NCI-H226 (cell line): ENCODE measurements around the gene LHPP.
"Not testable (repeated sequence)": the region's sequence is repeated elsewhere in the genome, so short reads cannot be mapped to it uniquely, and the experiment has no call there.

Experiments
- DNase-seq: peaks from one replicate; pipeline ENCODE4 v3.0.0-alpha.2; 2015

Gene LHPP

GRCh38 chr10:124576526-124577420, 115.2 kb downstream of the LHPP start:
- DNase-seq, result no peak

DNA sequence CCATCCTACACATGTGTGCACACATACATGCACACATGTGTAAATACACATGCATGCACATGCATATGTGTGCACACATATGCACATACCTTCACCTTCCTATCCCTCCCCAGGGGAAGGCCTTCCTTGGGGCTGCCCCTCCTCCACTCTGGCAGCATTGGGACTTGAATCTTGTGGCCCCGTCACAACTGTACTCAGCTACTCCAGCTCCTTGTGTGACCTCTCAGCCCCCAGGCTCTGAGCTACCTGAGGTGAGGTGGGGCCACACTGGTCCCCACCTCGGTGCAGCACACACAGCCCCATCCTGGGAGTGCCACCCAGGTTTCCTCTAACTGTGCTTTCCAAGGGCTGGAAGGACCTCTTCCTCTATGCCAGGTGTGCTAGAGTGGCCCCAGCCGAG, 116.0 kb downstream of the LHPP start:
- DNase-seq, result no peak

DNA sequence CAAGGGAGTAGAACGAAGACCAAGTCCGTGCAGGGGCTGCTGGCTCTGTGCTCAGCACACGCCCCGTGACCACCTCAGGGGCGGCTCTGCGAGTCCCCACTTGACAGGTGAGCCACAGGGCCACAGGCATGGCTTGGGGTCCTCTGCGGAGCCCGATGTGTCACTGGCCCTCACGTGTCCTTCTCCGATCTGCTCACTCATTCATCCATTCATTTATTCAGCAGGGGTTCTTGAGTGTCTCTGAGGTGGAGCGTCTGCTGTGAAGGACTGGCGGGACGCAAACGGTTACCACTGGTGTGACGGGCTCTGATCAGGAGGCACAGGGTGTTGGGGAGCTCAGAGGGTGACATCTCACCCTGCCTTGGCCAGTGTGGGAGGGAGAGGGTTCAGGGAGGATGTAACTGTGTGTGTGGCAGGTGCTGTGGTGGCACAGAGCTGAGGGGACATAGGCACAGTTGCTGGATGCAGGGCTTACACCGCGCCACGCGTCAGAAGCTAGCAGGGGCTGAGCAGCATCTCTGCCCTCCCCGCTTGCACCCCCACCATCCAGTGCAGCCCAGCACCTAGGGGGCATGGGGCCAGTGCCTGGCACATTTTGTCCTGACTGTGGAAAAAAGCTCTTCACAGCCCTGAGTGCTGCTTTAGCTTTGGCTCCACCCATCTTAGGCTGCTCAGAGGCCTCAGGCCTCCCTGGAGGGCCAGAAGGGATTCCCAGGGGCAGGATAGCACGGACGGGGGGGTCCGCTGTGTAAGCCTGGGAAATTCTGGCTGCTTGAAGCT, 116.8 kb downstream of the LHPP start:
- no peak for DNase-seq

DNA sequence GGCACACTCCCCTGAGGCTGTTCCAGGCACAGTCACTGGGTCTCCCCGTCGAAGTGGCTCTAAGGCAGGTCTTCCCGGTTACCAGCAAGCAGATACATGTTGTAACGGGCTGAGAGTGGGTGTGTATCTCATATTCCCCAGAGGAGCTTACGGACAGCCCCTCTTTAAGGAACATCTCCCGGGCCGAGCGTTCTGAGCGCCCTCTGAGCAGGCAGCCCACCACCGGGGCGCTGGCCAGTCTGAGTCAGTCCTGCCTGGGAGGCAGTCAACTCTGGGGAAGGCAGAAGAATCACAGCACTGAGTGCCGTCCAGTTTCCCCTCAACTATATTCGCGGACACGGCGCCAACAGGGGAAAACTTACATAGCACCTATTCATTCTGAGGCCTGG, 117.4 kb downstream of the LHPP start:
- DNase-seq, result no peak

DNA sequence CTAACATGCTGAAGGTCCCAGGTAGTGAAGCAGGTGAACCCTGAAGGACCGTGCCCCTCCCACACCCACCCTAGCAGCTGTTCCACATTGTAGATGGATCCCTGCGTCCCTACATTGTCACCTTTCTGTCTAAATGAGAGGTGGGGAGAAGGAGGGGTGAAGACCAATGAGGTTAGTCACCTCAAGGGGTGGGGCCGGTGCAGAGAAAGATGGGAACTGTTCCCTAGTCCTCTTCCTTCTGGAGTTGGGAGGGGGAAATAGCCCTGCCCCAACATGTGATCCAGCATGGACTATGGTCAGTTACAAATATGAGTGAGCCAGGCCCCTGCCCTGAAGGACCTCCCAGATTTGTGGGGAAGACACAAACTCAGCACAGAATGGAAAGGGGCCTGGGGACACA, 124.5 kb downstream of the LHPP start:
- no peak for DNase-seq

DNA sequence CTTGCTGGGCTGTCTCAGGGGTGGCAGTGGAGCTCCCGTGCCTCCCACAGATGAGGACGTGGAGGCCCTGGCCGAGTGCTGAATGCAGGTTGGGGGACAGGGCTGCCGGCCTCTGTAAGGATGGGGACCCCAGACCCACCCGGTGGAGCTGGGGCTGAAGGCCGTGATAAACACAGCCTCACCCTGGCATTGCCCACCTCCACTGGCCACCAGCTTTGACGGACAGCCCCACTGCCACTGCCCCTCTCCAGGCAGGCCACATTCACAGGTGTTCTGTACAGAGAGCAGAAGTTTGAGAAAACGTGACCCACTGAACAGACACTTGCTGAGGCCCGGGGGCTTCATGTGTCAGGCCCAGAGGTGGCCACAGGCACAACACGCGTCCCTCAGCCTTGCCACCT, 126.2 kb downstream of the LHPP start:
- no peak for DNase-seq

DNA sequence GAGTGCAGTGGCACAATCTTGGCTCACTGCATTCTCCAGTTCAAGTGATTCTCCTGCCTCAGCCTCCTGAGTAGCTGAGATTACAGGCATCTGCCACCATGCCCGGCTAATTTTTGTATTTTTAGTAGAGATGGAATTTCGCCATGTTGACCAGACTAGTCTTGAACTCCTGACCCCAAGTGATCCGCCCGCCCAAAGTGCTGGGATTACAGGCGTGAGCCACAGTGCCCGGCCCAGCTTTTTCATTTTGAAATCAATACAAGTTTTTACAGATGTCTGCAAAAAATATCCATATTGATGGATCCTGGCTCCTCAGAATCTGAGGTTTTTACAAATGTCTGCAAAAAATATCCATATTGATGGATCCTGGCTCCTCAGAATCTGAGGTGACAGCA, 126.7 kb downstream of the LHPP start:
- not testable (repeated sequence) for DNase-seq

- DNase-seq, result no peak
Measured at GRCh38 chr10:124588736-124589490, 127.3 kb downstream of the LHPP start.

DNA sequence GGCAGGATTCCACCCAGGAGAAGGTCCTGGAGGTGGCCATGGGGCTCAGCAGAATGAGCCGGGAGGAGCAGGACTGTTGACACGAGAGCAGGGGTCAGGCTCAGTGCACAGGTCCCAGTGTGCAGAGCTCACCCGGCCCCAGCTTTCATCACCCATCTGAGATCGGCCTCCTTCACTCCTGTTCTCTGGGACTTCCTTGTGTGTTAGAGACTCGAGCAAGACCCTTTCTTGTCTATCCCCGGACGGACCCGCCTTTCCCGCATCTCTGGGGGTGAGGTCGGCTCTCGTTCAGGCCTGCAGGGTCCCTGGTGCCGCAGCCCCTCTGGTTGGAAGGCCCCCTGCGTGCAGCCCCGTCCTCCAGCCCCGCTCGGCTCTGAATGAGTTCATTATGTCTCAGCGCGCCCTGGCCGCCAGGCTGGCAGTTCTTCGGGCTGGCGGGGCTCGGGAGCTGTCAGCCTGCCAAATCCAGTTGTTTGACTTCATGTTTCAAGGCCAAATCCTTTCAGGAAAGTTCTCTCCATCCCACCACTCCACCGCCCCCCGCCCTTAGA, 127.9 kb downstream of the LHPP start:
- DNase-seq, result no peak

GRCh38 chr10:124590216-124591122, 128.8 kb downstream of the LHPP start:
- no peak for DNase-seq

- DNase-seq, result no peak
Measured at GRCh38 chr10:124591123-124591495, 129.5 kb downstream of the LHPP start.

DNA sequence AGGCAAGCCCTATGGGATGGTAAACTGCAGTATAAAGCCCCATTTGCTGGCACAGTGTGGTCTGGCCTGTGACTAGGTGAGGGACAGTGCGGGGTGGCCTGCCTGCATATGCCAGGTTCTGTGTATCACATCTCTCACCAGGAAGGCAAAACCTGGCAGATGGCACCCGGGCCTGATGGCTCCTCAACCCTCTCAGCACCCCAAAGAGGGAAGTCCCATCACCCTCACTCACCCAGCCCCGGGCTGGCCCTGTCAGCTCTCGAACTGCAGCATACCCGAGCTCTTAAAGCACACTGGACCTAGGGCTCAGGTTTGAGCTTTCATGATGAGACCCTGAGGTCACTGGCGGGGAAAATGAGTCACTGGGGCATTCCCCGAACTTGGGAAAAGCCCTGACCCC, 130.5 kb downstream of the LHPP start:
- DNase-seq, result no peak

GRCh38 chr10:124592736-124593430, 131.3 kb downstream of the LHPP start:
- no peak for DNase-seq

DNA sequence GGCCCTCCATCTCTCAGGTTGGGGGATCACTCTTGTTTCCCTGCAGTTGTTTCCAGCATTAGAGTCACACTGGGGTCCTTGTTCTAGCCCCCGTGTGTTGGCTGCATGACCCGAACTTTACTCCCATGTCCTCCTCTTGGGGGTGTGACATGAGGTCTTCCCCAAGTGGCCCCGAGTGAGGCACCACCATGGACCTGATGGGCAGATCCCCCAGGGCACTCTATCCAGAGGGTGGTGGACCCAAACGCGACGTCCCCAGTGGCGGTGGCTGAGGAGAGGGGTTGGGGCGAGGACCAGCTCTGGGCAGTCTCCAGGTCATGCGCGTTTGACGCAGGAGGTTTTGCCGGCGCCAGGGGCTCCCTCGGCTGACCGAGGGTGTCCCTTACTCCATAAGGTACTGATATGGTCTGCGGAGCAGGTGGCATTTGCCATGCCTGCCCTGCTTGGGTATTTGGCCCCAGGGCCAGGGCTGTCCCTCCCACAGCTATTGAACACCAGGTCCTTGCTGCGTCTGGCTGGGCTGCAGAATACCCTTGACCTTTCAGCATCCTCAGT, 131.9 kb downstream of the LHPP start:
- no peak for DNase-seq

- no peak for DNase-seq
Measured at GRCh38 chr10:124594240-124594639, 132.6 kb downstream of the LHPP start.

GRCh38 chr10:124595143-124595883, 133.7 kb downstream of the LHPP start:
- DNase-seq, result no peak

GRCh38 chr10:124596116-124596785, 134.6 kb downstream of the LHPP start:
- no peak for DNase-seq

- DNase-seq, result no peak
Measured at GRCh38 chr10:124596962-124597845, 135.6 kb downstream of the LHPP start.

- no peak for DNase-seq
Measured at GRCh38 chr10:124597846-124598165, 136.2 kb downstream of the LHPP start.
